RWPE1 (cell line): ENCODE results near the gene ST14.

Experiments used
- CTCF ChIA-PET: fragments of 350-600 bp; sonication (Branson Sonifier 250); formaldehyde crosslinking; extraction: SDS; loops from one replicate; lab custom pipeline; 2021; lab: Yijun Ruan, JAX
- POLR2A ChIA-PET: fragments of 400-600 bp; formaldehyde crosslinking; extraction: SDS; loops from one replicate; lab custom pipeline; 2020; ENCODE audit warnings: antibody characterized with exemption; ENCODE audit not compliant: low non-redundant PET; lab: Yijun Ruan, JAX
- DNase-seq: peaks from one replicate; pipeline ENCODE4 v3.0.0; 2012; ENCODE audit warnings: low spot score
- H3K27ac ChIP-seq: fragments of 450-650 bp; 2 replicates; pipeline ENCODE4 v1.5.1; 2017
- CTCF ChIP-seq: fragments of 450-650 bp; conservative IDR thresholded peaks from 2 replicates; pipeline ENCODE4 v1.5.1; 2017; ENCODE audit warnings: low read depth, mild to moderate bottlenecking

The ST14 gene

DNA sequence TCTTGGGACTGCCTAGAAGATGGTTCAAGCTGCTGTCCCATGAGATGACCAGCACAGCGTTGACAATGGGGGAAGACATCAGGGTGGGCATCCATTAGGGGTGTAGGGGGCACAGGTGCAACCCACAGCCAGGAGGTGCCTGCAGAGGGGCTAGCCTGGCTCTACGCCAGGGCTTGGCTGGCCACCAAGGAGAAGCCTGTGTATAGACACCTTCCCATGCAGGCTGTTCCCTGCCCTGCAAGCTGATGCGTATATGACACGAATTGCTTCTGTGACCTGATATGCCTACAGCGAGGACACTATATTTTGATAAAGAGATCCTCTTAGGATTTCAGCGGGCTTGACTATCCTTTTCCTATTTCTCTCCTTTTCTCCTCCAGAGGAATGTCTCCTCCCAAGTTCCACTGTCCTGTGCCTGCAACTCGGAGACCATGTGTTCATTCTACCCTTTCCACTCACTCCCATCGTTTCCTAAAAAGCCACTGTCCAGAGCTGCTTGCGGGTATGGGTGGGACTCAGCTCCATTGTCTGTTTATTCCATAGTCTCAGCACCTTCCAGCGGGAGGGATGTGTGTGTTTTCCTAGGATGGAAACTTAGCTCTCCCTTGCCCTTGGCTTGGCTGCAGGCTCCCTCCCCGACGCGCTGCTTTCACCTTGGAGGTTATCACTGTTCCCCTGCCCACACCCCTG is 56.1 kb downstream of the ST14 start:
- no peak for TF ChIP-seq CTCF
- H3K27ac ChIP-seq: no peak overlapping the region
- no peak for DNase-seq
- POLR2A ChIA-PET: no interaction called here
- CTCF ChIA-PET: no interaction called here

- ChIA-PET CTCF (interaction anchor here (0.6 kb wide), 1 partner anchor 155 kb away, joined by 4 read pairs; no protein-coding TSS in a partner anchor), POLR2A (no interaction called here)
- no peak for DNase-seq
- TF ChIP-seq CTCF: no peak
- H3K27ac ChIP-seq: no peak overlapping the region
Measured at GRCh38 chr11:130216221-130216550, 56.6 kb downstream of the ST14 start.

- TF ChIP-seq CTCF: no peak
- no peak for DNase-seq
- CTCF ChIA-PET: interaction anchor here (0.6 kb wide), 1 partner anchor 155 kb away, joined by 4 read pairs; no protein-coding TSS in a partner anchor
- no peak overlapping the region for H3K27ac ChIP-seq
- POLR2A ChIA-PET: no interaction called here
Measured at GRCh38 chr11:130216591-130217132, 57.1 kb downstream of the ST14 start.

- no peak for TF ChIP-seq CTCF
- no peak for DNase-seq
- no peak overlapping the region for H3K27ac ChIP-seq
- ChIA-PET CTCF (no interaction called here), POLR2A (no interaction called here)
Measured at GRCh38 chr11:130217133-130218031, 57.8 kb downstream of the ST14 start.

DNA sequence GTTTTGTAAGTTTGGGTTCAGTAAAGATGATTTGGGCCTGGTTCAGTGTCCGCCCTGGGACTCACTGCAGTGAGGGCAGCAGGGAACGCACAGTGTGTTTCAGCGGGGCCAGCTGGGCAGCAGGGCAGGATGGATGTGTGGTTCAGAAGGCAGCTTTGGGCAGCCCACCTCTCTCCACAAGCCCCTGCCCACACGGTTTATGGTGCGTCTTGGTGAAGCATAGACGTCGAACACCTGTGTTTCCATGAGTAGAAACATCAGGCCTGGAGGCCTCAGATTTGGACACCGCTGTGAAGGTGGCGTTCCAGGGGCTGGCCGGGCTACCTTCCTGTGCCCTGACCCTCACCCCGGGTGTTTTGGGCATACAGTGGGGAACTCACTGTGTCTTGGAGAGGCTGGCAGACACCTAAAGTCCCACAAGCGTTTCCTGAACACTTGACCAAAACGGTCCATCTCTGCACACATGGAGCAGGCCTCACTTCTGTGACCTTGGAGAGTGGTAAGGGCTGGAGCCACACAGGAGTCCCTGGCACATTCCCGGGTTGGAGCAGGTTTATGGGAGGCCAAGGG is 59.0 kb downstream of the ST14 start:
- no peak for TF ChIP-seq CTCF
- CTCF ChIA-PET: interaction anchor here (0.7 kb wide), 1 partner anchor 376 kb away, joined by 3 read pairs; no protein-coding TSS in a partner anchor
- no peak for DNase-seq
- POLR2A ChIA-PET: no interaction called here
- no peak overlapping the region for H3K27ac ChIP-seq

GRCh38 chr11:130219148-130219547 is 59.6 kb downstream of the ST14 start:
- no peak for TF ChIP-seq CTCF
- POLR2A ChIA-PET: no interaction called here
- CTCF ChIA-PET: no interaction called here
- no peak for DNase-seq
- no peak overlapping the region for H3K27ac ChIP-seq
